ENCODE data around the gene NAT16. TPM values are rescaled to one million over a fixed set of nuclear protein-coding genes. Genes with fewer than 3 reads are reported as not detected.

Gene NAT16
- total RNA-seq, 4 donors from 2014 or later: not detected

DNA sequence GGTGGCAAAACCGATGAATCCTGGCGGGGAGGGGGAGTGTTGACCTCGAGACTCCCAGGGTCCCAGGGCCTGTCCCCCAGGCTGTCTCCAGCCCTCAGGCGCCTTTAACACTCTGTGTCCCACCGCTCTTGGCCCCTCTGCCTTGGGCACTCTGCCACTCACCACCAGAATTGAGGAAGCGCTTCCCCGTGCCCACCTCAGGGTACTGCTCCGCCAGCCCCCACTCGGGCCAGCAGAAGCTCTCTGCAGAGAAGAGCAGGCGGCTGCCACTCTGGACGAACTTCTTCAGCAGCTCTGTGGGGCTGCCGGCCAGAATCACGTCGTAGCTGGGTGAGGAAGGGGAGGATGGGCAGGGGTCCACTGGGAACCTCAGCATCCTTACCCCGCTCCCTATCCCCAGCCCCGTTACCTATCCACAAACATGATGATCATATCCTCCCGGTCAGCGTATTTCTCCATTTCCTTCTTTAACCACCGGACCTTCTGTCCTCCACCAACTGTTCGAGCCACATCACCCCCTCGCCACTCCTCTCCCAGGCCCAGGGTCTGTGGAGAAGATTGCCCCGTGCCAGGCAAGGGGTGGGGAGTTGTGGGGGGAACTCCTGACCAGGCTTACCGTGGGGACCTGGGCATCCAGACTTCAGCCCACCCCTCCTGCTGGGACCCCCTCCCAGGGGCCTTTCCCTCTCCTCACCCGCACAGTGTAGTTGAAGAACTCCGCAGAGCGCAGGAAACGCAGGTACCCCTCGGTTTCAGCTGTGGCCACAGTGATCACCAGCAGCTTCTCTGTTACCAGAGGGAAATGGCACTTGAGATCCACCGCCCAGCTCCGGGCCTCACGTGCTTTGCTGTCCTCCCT lies 36.1 kb upstream of the NAT16 start:
- 8 to 52% methylated on average over 9 to 14 of the region's 31 CpGs for WGBS, 2 donors (ENCODE audit: low coverage in 1 of 2)
- ATAC-seq: no peak
- H3K27me3 ChIP-seq: no peaks in the 10 kb centered on the region
- peak overlapping the region in 3 of 4 donors; percentile 90 to 97 (median 94) for H3K27ac ChIP-seq
- TF ChIP-seq EP300 (IDR thresholded peaks at IDR 0.05) (no peak), POLR2AphosphoS5 (IDR thresholded peaks at IDR 0.05) (no peak), POLR2A (IDR thresholded peaks at IDR 0.05) (no peak)
- TF ChIP-seq, protein P1, sequence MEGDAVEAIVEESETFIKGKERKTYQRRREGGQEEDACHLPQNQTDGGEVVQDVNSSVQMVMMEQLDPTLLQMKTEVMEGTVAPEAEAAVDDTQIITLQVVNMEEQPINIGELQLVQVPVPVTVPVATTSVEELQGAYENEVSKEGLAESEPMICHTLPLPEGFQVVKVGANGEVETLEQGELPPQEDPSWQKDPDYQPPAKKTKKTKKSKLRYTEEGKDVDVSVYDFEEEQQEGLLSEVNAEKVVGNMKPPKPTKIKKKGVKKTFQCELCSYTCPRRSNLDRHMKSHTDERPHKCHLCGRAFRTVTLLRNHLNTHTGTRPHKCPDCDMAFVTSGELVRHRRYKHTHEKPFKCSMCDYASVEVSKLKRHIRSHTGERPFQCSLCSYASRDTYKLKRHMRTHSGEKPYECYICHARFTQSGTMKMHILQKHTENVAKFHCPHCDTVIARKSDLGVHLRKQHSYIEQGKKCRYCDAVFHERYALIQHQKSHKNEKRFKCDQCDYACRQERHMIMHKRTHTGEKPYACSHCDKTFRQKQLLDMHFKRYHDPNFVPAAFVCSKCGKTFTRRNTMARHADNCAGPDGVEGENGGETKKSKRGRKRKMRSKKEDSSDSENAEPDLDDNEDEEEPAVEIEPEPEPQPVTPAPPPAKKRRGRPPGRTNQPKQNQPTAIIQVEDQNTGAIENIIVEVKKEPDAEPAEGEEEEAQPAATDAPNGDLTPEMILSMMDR (IDR thresholded peaks at IDR 0.05): no peak
- H3K4me3 ChIP-seq: peak overlapping the region; percentile 39 to 95
- peaks cover 0 to 49% of the 10 kb centered on the region in 2 donors for H3K36me3 ChIP-seq
- H3K9me3 ChIP-seq: no peaks in the 10 kb centered on the region
- H3K4me1 ChIP-seq: peaks cover 0 to 52% (median 20%) of the 10 kb centered on the region in 3 donors

DNA sequence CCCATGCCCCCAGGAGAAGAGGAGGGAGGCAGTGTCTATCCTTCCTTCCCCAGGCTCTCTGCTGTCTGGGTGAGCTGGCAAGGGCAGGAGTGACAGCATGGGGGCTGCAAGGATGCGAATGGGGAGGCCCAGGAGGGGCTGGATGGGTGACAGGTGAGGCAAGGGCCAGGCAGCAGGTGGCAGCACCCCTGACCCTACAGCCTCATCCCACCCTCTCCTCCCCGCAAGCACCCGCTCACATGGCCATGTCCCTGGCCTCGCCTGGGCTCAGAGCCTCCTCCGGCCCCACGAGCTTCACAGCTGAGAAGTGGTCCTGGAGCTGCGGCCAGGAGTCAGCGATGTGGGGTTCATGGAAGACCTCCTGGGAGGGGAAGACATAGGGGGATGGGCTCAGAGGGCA lies 31.9 kb upstream of the NAT16 start:
- Histone ChIP-seq H3K9me3 (no peaks in the 10 kb centered on the region), H3K27ac (no peak overlapping the region), H3K4me3 (no peak overlapping the region), H3K36me3 (peaks cover 0 to 91% of the 10 kb centered on the region in 2 donors), H3K4me1 (peaks cover 0 to 25% (median 8%) of the 10 kb centered on the region in 3 donors), H3K27me3 (no peaks in the 10 kb centered on the region)
- TF ChIP-seq EP300 (IDR thresholded peaks at IDR 0.05) (no peak), POLR2AphosphoS5 (IDR thresholded peaks at IDR 0.05) (no peak), POLR2A (IDR thresholded peaks at IDR 0.05) (no peak)
- TF ChIP-seq, protein P1 (IDR thresholded peaks at IDR 0.05): no peak
- WGBS, 2 donors (ENCODE audit: low coverage in 1 of 2): 82% methylated on average over 3 of the region's 8 CpGs; no CpG with 5 or more reads in 1 of the 2 donors
- ATAC-seq: no peak

DNA sequence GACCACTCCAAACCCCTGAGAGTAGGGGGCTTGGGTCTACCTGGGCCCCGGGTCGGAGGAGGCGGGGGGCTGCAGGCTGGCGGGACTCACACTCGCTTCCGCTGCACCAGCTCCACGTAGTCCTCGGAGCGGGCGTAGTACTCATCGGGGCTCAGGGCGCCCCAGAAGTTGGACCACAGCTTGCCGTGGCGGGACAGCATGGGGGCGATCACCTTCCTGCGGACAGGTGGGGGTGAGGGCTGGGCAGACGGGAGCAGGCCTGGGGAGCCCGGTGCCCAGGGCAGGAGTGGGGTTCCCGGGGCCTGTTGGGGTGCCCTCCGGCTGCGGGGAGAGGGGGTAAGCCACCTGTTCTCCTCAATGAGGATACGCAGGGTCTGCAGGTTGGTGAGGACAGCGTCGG lies 31.4 kb upstream of the NAT16 start:
- H3K4me1 ChIP-seq: peaks cover 0 to 20% (median 6%) of the 10 kb centered on the region in 3 donors
- H3K27me3 ChIP-seq: no peaks in the 10 kb centered on the region
- WGBS, 2 donors (ENCODE audit: low coverage in 1 of 2): no CpG with 5 or more reads among the region's 24 CpGs
- no peak for ATAC-seq
- TF ChIP-seq POLR2AphosphoS5 (IDR thresholded peaks at IDR 0.05) (no peak), EP300 (IDR thresholded peaks at IDR 0.05) (no peak)
- TF ChIP-seq, protein P1 (IDR thresholded peaks at IDR 0.05): no peak
- H3K27ac ChIP-seq: no peak overlapping the region
- peaks cover 0 to 97% of the 10 kb centered on the region in 2 donors for H3K36me3 ChIP-seq
- no peak overlapping the region for H3K4me3 ChIP-seq
- H3K9me3 ChIP-seq: no peaks in the 10 kb centered on the region

DNA sequence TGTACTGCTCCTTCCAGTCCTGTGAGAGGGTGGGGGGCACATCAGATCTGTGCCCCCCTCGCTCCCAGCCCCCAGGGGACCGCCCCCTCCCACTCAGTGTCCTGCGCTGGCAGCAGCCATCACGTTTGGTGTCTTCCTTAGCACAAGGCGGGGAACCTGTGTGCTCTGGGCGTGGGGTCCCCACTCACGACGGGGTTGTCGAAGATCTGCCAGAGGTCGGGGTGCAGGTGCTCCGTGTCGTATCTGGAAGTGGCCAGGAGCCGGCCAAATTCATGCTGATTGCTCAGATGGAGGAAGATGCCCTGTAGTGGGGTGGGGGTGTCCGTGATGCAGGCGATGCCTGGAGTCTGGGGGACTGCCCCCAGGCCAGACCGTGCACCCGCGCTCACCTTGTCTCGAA lies 30.1 kb upstream of the NAT16 start:
- no peaks in the 10 kb centered on the region for H3K9me3 ChIP-seq
- TF ChIP-seq POLR2AphosphoS5 (IDR thresholded peaks at IDR 0.05) (no peak), EP300 (IDR thresholded peaks at IDR 0.05) (no peak), POLR2A (IDR thresholded peaks at IDR 0.05) (no peak)
- TF ChIP-seq, protein P1 (IDR thresholded peaks at IDR 0.05): no peak
- peaks cover 0 to 96% of the 10 kb centered on the region in 2 donors for H3K36me3 ChIP-seq
- no peaks in the 10 kb centered on the region for H3K27me3 ChIP-seq
- no peak overlapping the region for H3K27ac ChIP-seq
- no peak overlapping the region for H3K4me3 ChIP-seq
- 40% methylated on average over 1 of the region's 19 CpGs; no CpG with 5 or more reads in 1 of the 2 donors for WGBS, 2 donors (ENCODE audit: low coverage in 1 of 2)
- H3K4me1 ChIP-seq: peaks cover 0 to 7% (median 0%) of the 10 kb centered on the region in 3 donors
- ATAC-seq: no peak

DNA sequence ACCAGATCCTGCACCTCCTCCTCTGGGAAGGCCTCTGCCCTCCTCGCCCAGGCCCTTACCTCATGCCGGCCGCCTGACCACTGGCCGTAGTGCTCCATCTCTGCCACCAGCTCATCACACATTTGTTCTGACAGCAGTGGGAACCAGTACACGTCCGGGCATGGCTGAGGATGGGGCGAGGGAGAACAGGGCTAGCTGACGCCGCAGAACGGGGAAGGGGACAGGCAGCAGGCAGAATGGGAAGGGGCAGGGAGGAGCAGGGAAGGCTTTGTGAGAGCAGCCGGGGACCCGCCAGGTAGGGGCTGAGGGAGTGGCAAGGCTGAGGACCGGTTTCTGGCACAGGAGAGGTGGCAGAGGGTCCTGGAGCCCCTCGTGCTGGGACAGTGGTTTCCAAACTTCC lies 28.7 kb upstream of the NAT16 start:
- H3K36me3 ChIP-seq: peaks cover 0 to 82% of the 10 kb centered on the region in 2 donors
- peaks cover under 1% of the 10 kb centered on the region for H3K27me3 ChIP-seq
- no peak overlapping the region for H3K4me3 ChIP-seq
- TF ChIP-seq POLR2AphosphoS5 (IDR thresholded peaks at IDR 0.05) (no peak), POLR2A (IDR thresholded peaks at IDR 0.05) (no peak), EP300 (IDR thresholded peaks at IDR 0.05) (no peak)
- TF ChIP-seq, protein P1 (IDR thresholded peaks at IDR 0.05): no peak
- no peak overlapping the region for H3K27ac ChIP-seq
- H3K9me3 ChIP-seq: no peaks in the 10 kb centered on the region
- ATAC-seq: no peak
- H3K4me1 ChIP-seq: no peaks in the 10 kb centered on the region
- WGBS, 2 donors (ENCODE audit: low coverage in 1 of 2): 87 to 93% methylated on average over 8 of the region's 14 CpGs

Data from gastroesophageal sphincter (tissue), 4 donors.